CD4-positive, alpha-beta T cell treated with Interleukin-2 at 100 ng/mL for 4 hours (primary cell): ENCODE measurements around the gene ARHGEF12.

Experiments
- DNase-seq: peaks from one replicate; pipeline ENCODE4 v3.0.0-alpha.2; 2020; ENCODE audit warnings: low spot score

ARHGEF12 gene

DNA sequence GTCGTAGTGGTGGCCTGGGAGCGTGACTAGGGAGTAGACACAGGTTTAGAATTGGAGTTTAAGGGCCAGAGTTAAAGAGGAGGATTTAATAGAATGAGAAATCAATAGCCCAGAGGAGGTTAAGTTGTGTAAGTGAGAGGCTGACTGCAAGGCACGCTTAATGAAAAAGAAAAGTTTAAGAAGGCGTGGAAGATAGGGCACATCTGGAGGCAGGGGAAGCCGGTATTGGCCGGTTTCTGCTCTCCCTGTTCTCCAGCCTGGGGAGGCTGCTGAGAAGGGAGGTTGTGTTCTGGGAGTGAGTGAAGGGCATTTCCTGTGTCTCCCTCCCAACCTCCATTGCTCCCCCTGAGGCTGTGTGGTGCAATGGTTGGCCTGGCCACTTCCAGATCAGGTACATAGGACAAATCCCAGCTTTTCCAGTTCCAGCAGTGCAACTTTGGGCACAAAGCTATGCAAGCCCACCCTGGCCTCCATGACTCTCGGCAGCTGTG is 181.6 kb downstream of the ARHGEF12 start:
- DNase-seq = no peak

DNA sequence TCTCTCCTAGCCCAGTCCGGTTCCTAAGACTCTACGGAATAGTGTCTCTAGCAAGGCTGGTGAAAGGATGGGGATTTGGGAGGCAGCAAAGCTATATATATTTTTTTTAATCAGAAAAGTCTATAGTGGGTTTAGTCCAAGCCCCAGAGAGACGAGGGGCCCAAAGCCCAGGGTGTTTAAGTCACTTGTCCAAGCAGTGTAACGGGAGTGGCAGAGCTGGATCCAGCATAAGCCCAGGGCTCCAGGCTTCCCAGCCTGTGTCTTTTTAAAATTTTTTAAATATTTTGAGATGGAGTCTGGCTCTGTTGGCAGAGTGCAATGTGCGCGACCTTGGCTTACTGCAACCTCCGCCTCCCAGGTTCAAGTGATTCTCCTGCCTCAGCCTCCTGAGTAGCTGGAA is 182.1 kb downstream of the ARHGEF12 start:
- DNase-seq = no peak

DNA sequence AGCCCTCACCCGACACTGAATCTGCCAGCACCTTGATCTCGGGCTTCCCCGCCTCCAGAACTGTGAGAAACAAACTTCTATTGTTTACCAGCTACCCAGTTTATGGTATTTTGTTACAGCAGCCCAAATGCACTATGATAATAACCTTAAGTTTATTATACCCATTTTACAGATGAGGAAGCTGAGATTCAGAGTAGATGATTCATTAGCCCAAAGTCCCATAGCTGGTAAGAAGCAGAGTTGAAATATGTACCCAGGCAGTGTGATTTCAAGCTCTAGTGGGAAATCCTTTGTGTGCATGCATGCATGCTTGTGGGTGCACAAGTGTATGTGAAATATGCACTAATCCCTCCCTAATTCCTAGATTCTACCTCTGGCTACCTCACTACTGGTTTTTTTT is 183.3 kb downstream of the ARHGEF12 start:
- DNase-seq = no peak

GRCh38 chr11:120520091-120520822 is 184.0 kb downstream of the ARHGEF12 start:
- DNase-seq = no peak

DNA sequence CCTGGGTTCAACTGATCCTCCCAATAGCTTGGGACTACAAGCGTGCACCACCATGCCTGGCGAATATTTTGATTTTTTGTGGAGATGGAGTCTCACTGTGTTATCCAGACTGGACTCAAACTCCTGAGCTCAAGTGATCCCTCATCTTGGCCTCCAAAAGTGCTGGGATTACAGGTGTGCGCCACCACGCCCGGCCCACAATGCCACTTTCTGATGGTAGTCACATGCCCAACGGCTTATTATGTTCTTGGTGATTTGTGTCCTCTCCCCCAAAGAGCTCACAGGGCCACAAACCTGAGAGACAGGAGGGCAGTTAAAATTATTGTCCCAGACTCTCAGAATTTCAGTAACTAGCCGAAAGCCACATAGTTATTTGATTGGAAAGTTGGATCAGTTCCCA is 185.0 kb downstream of the ARHGEF12 start:
- no peak for DNase-seq

- DNase-seq = no peak
Measured at GRCh38 chr11:120522021-120522420, 185.8 kb downstream of the ARHGEF12 start.

GRCh38 chr11:120522736-120523135 is 186.5 kb downstream of the ARHGEF12 start:
- DNase-seq = no peak

DNA sequence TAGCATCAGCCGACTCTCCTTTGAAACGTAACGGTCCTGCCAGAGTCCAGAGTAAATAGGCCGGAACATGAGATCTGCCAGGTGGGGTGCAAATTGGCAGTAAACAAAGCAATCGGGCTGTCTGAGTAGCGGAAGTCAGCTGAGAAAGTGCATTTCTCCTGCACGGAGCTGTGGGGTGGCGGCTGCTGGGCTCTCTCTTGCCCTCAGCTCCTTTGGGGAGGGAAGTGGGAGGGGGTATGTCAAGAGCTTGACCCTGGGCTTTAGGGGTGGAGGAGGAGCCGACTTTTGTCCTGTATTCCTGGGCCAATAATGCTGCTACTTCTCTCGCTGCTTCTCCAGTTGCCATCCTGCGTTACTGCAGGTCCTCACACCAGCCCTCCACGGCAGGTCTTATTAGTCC is 187.0 kb downstream of the ARHGEF12 start:
- no peak for DNase-seq

DNA sequence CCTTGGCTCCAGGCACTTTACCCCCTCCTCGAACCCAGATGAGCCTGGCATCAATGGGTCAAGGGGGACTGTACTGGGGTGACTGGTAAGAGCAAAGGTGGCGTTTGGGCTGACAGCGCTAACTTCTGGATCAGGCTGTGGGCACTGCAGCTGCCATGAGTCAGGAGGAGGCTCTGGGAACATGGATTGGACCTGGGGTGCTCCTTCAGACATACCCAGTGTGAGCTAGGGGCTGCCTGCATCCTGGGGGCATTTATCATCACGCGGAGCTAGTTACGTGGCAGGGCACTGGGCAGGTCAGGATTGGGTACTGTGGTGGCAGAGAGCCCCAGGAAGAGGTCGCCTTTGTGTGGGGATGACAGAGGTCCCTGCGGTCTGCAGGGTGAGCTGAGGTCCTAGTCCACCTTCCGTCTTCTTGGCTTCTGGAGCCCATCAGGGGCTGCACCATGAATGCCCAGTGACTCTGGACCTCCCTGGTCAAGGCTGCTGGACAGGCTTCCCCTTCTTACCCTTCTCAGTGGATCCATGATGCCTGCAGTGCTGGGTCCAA is 188.4 kb downstream of the ARHGEF12 start:
- no peak for DNase-seq

DNA sequence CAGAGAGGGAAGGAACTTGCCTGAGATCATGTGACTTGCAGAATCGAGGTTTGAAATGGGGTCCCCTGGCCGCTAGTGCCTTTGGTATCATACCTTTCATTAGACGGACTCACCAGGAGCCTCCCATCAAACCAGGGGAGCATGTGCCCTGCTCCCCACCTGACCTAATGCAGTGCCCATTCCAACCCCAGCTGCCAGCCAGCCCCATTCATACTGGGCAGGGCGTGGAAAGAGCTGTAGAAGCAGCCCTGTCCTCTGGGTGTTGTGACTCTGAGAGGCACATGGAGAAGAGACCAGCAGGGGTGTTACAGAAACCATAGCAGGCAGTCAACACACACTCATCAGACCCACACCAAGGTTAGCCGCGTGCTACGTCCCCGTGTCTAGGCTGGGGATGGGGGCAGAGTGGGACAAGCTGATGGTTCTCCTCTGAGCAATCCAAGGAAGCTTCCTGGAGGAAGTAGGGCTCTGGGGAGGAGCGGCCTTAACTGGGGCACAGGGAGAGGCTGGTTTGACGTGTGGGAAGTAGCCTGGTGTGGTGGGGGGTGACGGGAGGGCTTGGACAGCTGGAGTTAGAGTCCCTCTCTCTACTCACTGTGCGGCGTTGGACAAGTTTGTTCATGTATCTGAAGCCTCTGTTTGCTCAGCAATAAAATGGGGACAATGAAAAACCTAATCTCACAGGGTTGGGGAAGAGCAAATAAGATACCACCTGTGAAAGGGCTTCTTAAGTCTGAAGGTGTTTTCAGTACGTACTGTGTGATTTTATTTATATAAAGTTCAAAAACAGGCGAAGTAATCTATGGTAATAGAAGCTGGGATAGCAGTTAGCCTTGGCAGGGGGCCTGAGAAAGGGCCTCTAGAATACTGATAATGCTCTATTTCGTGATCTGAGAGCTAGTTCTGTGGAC is 189.3 kb downstream of the ARHGEF12 start:
- no peak for DNase-seq

DNA sequence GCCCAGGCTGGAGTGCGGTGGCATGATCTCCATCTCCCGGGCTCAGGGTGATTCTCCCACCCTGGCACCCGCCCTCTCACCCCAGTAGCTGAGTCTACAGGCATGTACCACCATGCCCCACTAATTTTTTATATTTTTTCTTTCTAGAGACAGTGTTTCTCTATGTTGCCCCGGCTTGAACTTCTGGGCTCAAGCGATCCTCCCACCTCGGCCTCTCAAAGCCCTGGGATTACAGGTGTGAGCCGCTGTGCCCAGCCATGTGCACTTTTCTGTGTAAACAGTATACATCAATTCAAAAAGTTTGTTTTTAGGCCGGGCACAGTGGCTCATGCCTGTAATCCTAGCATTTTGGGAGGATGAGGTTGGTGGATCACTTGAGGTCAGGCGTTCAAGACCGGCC is 190.0 kb downstream of the ARHGEF12 start:
- no peak for DNase-seq

DNA sequence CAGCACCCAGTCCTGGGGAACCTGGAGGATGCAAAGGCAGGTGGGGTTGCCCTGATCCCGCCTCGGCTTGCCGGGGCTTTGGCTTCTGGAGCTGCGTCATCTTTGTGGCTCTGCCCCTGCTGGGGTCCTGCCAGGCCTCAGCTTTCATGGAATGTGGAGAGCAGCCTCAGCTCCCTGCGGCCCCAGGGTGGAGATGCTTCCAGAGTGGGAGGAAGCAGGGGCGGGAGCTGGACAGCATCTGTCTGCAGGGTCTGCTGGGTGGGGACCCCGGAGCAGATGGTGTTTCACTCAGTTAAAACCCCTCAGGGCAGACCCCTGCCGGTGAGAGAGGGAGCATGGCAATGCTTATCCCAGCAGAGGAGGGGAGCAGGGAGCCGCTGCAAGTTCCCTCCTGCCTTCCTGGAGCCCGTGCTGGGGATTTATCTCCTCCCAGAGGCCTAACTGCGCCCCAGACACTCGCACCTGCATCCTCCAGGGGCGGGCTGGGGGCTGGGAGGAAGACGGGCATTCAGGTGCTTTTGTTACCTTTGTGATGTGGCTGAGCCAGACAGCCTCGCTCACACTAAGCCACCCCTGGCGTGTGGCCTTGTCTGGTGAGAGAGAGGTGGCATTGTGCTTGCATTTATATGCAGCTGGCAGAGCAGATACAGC is 191.0 kb downstream of the ARHGEF12 start:
- no peak for DNase-seq

DNA sequence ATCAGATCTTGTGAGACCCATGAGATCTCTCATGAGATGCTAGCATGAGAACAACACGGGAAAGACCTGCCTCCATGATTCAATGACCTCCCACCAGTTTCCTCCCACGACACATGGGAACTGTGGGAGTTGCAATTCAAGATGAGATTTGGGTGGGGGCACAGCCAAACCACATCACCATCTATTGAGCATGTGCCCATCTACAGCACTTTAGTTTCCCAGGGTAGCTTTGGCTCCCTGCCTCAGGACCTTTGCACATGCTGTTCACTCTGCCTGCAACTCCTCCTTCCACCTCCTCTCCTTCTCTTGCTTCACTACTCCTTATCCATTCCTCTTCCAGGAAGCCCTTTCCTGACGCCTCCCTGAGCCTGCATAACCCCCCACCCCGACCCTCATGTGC is 192.5 kb downstream of the ARHGEF12 start:
- no peak for DNase-seq

GRCh38 chr11:120529214-120529613 is 193.0 kb downstream of the ARHGEF12 start:
- no peak for DNase-seq

- no peak for DNase-seq
Measured at GRCh38 chr11:120529911-120530310, 193.7 kb downstream of the ARHGEF12 start.

DNA sequence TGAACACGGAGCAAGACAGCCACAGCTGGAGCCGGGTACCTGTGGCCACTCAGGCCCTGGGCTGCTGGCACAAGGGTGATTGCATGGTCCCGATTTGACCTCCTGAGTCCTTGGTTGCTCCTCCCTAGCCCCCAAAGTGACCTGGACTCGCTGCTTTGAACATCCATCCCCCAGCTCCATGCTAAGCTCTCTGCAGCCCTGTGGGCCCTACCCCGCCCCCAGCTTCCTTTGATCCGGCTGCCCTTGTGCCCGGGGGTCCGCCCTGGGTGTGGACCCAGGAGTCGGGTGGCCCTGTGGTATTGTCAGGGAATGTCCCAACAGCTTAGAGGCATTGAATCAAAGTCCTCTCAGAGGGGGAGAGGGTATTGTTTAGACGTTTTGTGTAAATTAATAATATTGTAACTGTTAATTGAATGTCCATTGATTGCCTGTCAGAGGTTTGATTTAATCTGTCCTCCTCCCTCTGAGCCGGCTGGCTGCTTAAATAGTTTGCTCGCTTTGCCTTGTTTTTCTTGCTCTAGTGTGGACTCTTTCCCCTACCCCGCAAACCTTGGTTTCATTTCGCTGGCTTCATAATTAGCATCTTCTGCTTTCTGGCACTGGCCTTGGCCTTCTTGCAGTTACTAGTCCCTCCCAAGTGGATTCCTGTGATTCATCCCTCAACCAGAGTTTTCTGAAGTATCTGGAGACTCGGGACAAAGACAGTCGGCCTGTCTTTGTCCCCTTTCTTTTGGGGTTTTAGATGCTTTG is 196.0 kb downstream of the ARHGEF12 start:
- no peak for DNase-seq

DNA sequence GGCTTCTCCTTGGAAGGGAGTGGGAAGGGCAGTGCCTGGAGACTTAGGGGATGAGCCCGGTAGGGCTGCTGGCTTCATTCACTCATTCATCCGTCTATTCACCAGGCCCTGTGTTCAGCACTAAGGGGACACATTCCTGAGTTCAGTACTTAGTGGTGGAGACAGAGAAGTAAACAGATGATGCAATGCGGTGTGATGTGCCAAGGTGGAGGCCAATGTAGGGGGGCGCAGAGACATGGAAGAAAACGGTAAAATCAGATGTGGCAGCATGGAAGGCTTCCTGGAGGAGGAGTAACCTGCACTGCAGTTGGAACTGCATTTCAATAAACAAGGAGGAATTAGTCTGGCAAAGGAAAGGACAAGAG is 196.6 kb downstream of the ARHGEF12 start:
- no peak for DNase-seq

GRCh38 chr11:120536091-120536796 is 200.0 kb downstream of the ARHGEF12 start:
- no peak for DNase-seq

DNA sequence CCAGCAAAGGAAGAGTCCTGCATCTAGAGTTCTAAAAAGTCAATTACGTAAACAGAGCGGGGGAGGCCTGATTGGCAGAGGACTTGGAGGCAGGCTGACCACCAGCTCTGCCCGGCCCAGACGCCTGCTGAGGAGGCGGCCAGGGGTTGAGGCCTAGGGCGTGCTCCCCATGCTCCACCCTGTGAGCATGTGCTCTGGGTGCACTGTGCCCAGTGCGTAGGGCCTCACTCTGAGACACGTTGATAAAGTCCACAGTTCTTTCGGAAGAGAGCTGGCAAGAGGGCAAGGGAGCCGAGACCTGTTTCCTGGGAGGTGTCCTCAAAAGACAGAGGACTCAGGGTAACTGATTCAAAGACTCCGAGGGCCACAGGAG is 200.6 kb downstream of the ARHGEF12 start:
- no peak for DNase-seq

GRCh38 chr11:120537996-120538395 is 201.8 kb downstream of the ARHGEF12 start:
- DNase-seq = no peak

- DNase-seq = no peak
Measured at GRCh38 chr11:120538707-120539106, 202.5 kb downstream of the ARHGEF12 start.
